WTC11 (cell line): Measurements from ENCODE around the gene FNIP2. TPM values are rescaled to one million over a fixed set of nuclear protein-coding genes. Genes with fewer than 3 reads are reported as not detected.

Experiments used
- ATAC-seq: fragments of 200-7000 bp; cut with Tn5 transposase; 2 replicates; pipeline ENCODE4 v1.10.0; 2021; ENCODE audit warnings: mild to moderate bottlenecking, moderate library complexity
- CTCF ChIA-PET: fragments of 300-600 bp; sonication (Branson Sonifier 250); formaldehyde crosslinking; loops from one replicate; lab custom pipeline; 2021; ENCODE audit warnings: antibody characterized with exemption; lab: Charles Lee
- POLR2A ChIA-PET: fragments of 350-600 bp; sonication (Branson Sonifier 250); formaldehyde crosslinking; loops from one replicate; lab custom pipeline; 2021; ENCODE audit warnings: antibody characterized with exemption; lab: Charles Lee
- DNase-seq: peaks from one replicate; pipeline ENCODE4 v3.0.0; 2021; ENCODE audit warnings: low spot score
- H3K27ac Mint-ChIP-seq: 2 replicates; pipeline ENCODE4 v1.8.0; 2021; ENCODE audit warnings: mixed read lengths
- H3K27me3 Mint-ChIP-seq: 2 replicates; pipeline ENCODE4 v1.8.0; 2021; ENCODE audit warnings: low read depth, mild to moderate bottlenecking, moderate library complexity, mixed read lengths
- H3K36me3 Mint-ChIP-seq: 2 replicates; pipeline ENCODE4 v1.8.0; 2021; ENCODE audit warnings: mixed read lengths
- H3K4me1 Mint-ChIP-seq: 2 replicates; pipeline ENCODE4 v1.8.0; 2022; ENCODE audit warnings: mixed read lengths
- H3K4me3 Mint-ChIP-seq: 2 replicates; pipeline ENCODE4 v1.8.0; 2021; ENCODE audit warnings: mild to moderate bottlenecking, moderate library complexity, mixed read lengths
- H3K9me3 Mint-ChIP-seq: 2 replicates; pipeline ENCODE4 v1.8.0; 2021; ENCODE audit warnings: mixed read lengths
- ESRRA ChIP-seq: sonication (generic); formaldehyde crosslinking; IDR thresholded peaks from 2 replicates; pipeline ENCODE4 v1.8.1; 2022; ENCODE audit warnings: mild to moderate bottlenecking, missing genetic modification reagents, borderline replicate concordance
- FOXJ3 ChIP-seq: sonication (generic); formaldehyde crosslinking; IDR thresholded peaks from 2 replicates; pipeline ENCODE4 v1.9.0; 2021; ENCODE audit warnings: missing genetic modification reagents, mild to moderate bottlenecking, borderline replicate concordance
- GABPB1 ChIP-seq: sonication (generic); formaldehyde crosslinking; IDR thresholded peaks from 2 replicates; pipeline ENCODE4 v1.8.1; 2023; ENCODE audit warnings: mild to moderate bottlenecking, missing genetic modification reagents
- KAT7 ChIP-seq: sonication (generic); formaldehyde crosslinking; IDR thresholded peaks from 2 replicates; pipeline ENCODE4 v1.8.1; 2023; ENCODE audit warnings: missing genetic modification reagents, mild to moderate bottlenecking, borderline replicate concordance
- TCF7 ChIP-seq: sonication (generic); formaldehyde crosslinking; IDR thresholded peaks from 2 replicates; pipeline ENCODE4 v1.8.0; 2022; ENCODE audit warnings: mild to moderate bottlenecking, low read depth, missing genetic modification reagents, moderate library complexity
- TEAD1 ChIP-seq: sonication (generic); formaldehyde crosslinking; IDR thresholded peaks from 2 replicates; pipeline ENCODE4 v1.8.0; 2022; ENCODE audit warnings: mild to moderate bottlenecking, missing genetic modification reagents
- ZNF281 ChIP-seq: sonication (generic); formaldehyde crosslinking; IDR thresholded peaks from 2 replicates; pipeline ENCODE4 v1.8.0; 2023; ENCODE audit warnings: mild to moderate bottlenecking, missing genetic modification reagents
- ZNF317 ChIP-seq: sonication (generic); formaldehyde crosslinking; IDR thresholded peaks from 2 replicates; pipeline ENCODE4 v1.8.1; 2023; ENCODE audit warnings: low read depth, mild to moderate bottlenecking, moderate library complexity, missing genetic modification reagents, borderline replicate concordance
- total RNA-seq: library from RNA; stranded (reverse); gene quantifications from 3 replicates; pipeline ENCODE4 v1.2.3, GENCODE V29; 2021
- TF ChIP-seq, protein P1 (sequence below): fragments of 250-450 bp; sonication (Bioruptor Pico); IDR thresholded peaks from 2 replicates; pipeline ENCODE4 v1.9.0; 2021; ENCODE audit warnings: mild to moderate bottlenecking
- TF ChIP-seq, protein P2 (sequence below): fragments of 250-450 bp; sonication (Bioruptor Pico); IDR thresholded peaks from 2 replicates; pipeline ENCODE4 v2.1.2; 2022; ENCODE audit warnings: mild to moderate bottlenecking, moderate library complexity
- TF ChIP-seq, protein P3 (sequence below): sonication (generic); formaldehyde crosslinking; IDR thresholded peaks from 2 replicates; pipeline ENCODE4 v1.8.1; 2023; ENCODE audit warnings: mild to moderate bottlenecking, missing genetic modification reagents
- TF ChIP-seq, protein P4 (sequence below): sonication (generic); formaldehyde crosslinking; IDR thresholded peaks from 2 replicates; pipeline ENCODE4 v1.8.0; 2022; ENCODE audit warnings: mild to moderate bottlenecking, missing genetic modification reagents

FNIP2 gene
- total RNA-seq, 1 experiment from 2014 or later = 8.6 TPM

- Mint-ChIP-seq H3K9me3 (no peaks in the 10 kb centered on the region), H3K4me1 (no peaks in the 10 kb centered on the region), H3K27me3 (no peaks in the 10 kb centered on the region), H3K4me3 (no peak overlapping the region), H3K36me3 (no peaks in the 10 kb centered on the region; the same call in 1 of the 2 replicates), H3K27ac (no peak overlapping the region)
- CTCF ChIA-PET = no interaction called here
- DNase-seq = no peak
- POLR2A ChIA-PET = interaction anchor here (0.6 to 0.8 kb wide), 2 partner anchors 59 to 242 kb away, joined by 3 read pairs; no protein-coding TSS in a partner anchor
- no peak for ATAC-seq
- TF ChIP-seq, protein P1, sequence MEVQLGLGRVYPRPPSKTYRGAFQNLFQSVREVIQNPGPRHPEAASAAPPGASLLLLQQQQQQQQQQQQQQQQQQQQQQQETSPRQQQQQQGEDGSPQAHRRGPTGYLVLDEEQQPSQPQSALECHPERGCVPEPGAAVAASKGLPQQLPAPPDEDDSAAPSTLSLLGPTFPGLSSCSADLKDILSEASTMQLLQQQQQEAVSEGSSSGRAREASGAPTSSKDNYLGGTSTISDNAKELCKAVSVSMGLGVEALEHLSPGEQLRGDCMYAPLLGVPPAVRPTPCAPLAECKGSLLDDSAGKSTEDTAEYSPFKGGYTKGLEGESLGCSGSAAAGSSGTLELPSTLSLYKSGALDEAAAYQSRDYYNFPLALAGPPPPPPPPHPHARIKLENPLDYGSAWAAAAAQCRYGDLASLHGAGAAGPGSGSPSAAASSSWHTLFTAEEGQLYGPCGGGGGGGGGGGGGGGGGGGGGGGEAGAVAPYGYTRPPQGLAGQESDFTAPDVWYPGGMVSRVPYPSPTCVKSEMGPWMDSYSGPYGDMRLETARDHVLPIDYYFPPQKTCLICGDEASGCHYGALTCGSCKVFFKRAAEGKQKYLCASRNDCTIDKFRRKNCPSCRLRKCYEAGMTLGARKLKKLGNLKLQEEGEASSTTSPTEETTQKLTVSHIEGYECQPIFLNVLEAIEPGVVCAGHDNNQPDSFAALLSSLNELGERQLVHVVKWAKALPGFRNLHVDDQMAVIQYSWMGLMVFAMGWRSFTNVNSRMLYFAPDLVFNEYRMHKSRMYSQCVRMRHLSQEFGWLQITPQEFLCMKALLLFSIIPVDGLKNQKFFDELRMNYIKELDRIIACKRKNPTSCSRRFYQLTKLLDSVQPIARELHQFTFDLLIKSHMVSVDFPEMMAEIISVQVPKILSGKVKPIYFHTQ (CRISPR knock-in tag) = no peak
These were observed 89.8 kb downstream of the FNIP2 start for GRCh38 chr4:158858410-158859199.

DNA sequence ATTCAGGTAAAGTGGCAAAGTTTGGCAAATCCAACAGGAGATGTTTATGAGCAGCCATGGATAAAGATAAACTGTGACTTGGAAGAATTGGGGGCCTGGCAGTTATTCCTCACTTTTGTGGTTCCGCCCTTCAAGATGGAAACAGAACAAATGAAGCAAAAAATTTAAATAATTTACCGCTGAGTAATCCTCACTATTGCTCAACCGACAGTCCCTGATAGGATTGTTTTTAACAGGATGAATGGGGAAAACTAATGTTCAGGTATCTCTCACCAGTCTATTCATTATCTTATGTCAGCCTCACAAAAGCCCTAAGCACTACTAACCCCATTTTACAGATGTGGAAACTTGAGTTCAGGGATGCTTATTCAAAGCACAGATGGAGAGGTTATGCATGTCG, 90.8 kb downstream of the FNIP2 start:
- no peak overlapping the region for H3K4me3 Mint-ChIP-seq
- ChIA-PET POLR2A (no interaction called here), CTCF (no interaction called here)

More for the DNA sequence above, 90.8 kb downstream of the FNIP2 start:
- Mint-ChIP-seq H3K36me3 (no peaks in the 10 kb centered on the region; the same call in none of the 2 replicates), H3K27ac (no peak overlapping the region), H3K4me1 (no peaks in the 10 kb centered on the region), H3K9me3 (no peaks in the 10 kb centered on the region), H3K27me3 (no peaks in the 10 kb centered on the region)
- ATAC-seq (no peak), DNase-seq (no peak)
- no peak for TF ChIP-seq ZNF281 (CRISPR knock-in tag)
- TF ChIP-seq, protein P2, sequence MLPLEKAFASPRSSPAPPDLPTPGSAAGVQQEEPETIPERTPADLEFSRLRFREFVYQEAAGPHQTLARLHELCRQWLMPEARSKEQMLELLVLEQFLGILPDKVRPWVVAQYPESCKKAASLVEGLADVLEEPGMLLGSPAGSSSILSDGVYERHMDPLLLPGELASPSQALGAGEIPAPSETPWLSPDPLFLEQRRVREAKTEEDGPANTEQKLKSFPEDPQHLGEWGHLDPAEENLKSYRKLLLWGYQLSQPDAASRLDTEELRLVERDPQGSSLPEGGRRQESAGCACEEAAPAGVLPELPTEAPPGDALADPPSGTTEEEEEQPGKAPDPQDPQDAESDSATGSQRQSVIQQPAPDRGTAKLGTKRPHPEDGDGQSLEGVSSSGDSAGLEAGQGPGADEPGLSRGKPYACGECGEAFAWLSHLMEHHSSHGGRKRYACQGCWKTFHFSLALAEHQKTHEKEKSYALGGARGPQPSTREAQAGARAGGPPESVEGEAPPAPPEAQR (CRISPR knock-in tag) = no peak
- TF ChIP-seq, protein P3, sequence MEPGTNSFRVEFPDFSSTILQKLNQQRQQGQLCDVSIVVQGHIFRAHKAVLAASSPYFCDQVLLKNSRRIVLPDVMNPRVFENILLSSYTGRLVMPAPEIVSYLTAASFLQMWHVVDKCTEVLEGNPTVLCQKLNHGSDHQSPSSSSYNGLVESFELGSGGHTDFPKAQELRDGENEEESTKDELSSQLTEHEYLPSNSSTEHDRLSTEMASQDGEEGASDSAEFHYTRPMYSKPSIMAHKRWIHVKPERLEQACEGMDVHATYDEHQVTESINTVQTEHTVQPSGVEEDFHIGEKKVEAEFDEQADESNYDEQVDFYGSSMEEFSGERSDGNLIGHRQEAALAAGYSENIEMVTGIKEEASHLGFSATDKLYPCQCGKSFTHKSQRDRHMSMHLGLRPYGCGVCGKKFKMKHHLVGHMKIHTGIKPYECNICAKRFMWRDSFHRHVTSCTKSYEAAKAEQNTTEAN = no peak
- no peak for TF ChIP-seq GABPB1 (CRISPR knock-in tag)
- TF ChIP-seq, protein P4, sequence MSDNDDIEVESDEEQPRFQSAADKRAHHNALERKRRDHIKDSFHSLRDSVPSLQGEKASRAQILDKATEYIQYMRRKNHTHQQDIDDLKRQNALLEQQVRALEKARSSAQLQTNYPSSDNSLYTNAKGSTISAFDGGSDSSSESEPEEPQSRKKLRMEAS (CRISPR knock-in tag) = no peak
- TF ChIP-seq FOXJ3 = no peak
- TF ChIP-seq TCF7 (CRISPR knock-in tag) = no peak
- no peak for TF ChIP-seq KAT7
- TF ChIP-seq ESRRA = no peak
- no peak for TF ChIP-seq TEAD1
- TF ChIP-seq ZNF317 (CRISPR knock-in tag) = no peak
